SW 1271 (cell line): ENCODE results near the gene CLEC4M.
"Not testable (repeated sequence)": the region's sequence is repeated elsewhere in the genome, so short reads cannot be mapped to it uniquely, and the experiment has no call there.

Experiments
- DNase-seq, 2 experiments: peaks; one replicate each; lab custom pipeline; 2025; lab: John Stamatoyannopoulos, UW

CLEC4M gene

GRCh38 chr19:7811989-7812388, 48.9 kb downstream of the CLEC4M start:
- DNase-seq = no peak

- no peak for DNase-seq
These were observed 52.3 kb downstream of the CLEC4M start for GRCh38 chr19:7815325-7815724.

GRCh38 chr19:7816040-7816439, 53.0 kb downstream of the CLEC4M start:
- not testable (repeated sequence) for DNase-seq

GRCh38 chr19:7817801-7818200, 54.8 kb downstream of the CLEC4M start:
- no peak for DNase-seq

GRCh38 chr19:7818806-7819205, 55.8 kb downstream of the CLEC4M start:
- DNase-seq = no peak
